MM.1S (cell line): Measurements from ENCODE around the gene CD248.

Experiments
- EZH2phosphoT487 ChIP-seq: fragments of 300-600 bp; sonication (generic); IDR thresholded peaks from 2 replicates; pipeline ENCODE4 v1.6.1; 2018; ENCODE audit warnings: antibody characterized with exemption, low read length
- TF ChIP-seq, protein P1 (sequence below): fragments of 300-600 bp; sonication (generic); IDR thresholded peaks from 2 replicates; pipeline ENCODE4 v1.5.1; 2016; ENCODE audit warnings: antibody characterized with exemption, low read length, mixed read lengths

- TF ChIP-seq EZH2phosphoT487: no peak
- TF ChIP-seq, protein P1, sequence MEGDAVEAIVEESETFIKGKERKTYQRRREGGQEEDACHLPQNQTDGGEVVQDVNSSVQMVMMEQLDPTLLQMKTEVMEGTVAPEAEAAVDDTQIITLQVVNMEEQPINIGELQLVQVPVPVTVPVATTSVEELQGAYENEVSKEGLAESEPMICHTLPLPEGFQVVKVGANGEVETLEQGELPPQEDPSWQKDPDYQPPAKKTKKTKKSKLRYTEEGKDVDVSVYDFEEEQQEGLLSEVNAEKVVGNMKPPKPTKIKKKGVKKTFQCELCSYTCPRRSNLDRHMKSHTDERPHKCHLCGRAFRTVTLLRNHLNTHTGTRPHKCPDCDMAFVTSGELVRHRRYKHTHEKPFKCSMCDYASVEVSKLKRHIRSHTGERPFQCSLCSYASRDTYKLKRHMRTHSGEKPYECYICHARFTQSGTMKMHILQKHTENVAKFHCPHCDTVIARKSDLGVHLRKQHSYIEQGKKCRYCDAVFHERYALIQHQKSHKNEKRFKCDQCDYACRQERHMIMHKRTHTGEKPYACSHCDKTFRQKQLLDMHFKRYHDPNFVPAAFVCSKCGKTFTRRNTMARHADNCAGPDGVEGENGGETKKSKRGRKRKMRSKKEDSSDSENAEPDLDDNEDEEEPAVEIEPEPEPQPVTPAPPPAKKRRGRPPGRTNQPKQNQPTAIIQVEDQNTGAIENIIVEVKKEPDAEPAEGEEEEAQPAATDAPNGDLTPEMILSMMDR: no peak
Measured at GRCh38 chr11:66346476-66347424, 29.9 kb upstream of the CD248 start.
